Measurements from ENCODE around the gene FGFRL1. TPM values are rescaled to one million over a fixed set of nuclear protein-coding genes. Genes with fewer than 3 reads are reported as not detected.

FGFRL1 gene
- total RNA-seq, 4 donors from 2014 or later, result 9.0 to 19.9 (median 12.0) TPM

DNA sequence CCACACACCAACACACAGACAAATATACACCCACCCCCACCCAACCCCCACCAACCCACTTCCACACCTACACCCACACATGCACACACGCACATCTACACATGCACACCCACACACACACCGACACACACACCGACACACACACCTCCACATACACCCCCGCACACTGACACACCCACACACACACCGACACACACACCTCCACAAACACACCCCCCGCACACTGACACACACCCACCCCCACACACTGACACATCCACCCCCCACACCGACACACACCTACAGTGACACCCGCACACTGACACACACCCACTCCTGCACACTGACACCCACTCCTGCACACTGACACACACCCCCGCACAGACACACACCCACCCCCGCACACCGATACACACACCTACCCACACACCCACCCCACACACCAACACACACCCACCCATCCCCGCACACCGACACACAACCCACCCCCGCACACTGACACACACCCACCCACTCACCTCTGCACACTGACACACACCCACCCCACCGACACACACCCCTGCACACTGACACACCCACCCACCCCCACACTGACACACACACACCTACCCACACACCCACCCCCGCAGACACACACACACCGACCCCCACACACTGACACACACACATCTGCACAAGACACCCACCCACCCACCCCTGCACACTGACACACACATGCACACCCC, 31.1 kb downstream of the FGFRL1 start:
- TF ChIP-seq, protein P1, sequence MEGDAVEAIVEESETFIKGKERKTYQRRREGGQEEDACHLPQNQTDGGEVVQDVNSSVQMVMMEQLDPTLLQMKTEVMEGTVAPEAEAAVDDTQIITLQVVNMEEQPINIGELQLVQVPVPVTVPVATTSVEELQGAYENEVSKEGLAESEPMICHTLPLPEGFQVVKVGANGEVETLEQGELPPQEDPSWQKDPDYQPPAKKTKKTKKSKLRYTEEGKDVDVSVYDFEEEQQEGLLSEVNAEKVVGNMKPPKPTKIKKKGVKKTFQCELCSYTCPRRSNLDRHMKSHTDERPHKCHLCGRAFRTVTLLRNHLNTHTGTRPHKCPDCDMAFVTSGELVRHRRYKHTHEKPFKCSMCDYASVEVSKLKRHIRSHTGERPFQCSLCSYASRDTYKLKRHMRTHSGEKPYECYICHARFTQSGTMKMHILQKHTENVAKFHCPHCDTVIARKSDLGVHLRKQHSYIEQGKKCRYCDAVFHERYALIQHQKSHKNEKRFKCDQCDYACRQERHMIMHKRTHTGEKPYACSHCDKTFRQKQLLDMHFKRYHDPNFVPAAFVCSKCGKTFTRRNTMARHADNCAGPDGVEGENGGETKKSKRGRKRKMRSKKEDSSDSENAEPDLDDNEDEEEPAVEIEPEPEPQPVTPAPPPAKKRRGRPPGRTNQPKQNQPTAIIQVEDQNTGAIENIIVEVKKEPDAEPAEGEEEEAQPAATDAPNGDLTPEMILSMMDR (IDR thresholded peaks at IDR 0.05), result no peak
- TF ChIP-seq POLR2A (IDR thresholded peaks at IDR 0.05) (no peak), POLR2AphosphoS5 (IDR thresholded peaks at IDR 0.05) (no peak), EP300 (IDR thresholded peaks at IDR 0.05) (no peak)
- Histone ChIP-seq H3K27ac (no peak overlapping the region), H3K4me1 (peaks cover 69% of the 10 kb centered on the region), H3K9me3 (no peaks in the 10 kb centered on the region), H3K4me3 (no peak overlapping the region), H3K36me3 (no peaks in the 10 kb centered on the region), H3K27me3 (peaks cover 33% of the 10 kb centered on the region)
- WGBS, result 83% methylated on average over 17 of the region's 17 CpGs
- no peak for DNase-seq (ENCODE audit: low spot score in 2 of 2)

DNA sequence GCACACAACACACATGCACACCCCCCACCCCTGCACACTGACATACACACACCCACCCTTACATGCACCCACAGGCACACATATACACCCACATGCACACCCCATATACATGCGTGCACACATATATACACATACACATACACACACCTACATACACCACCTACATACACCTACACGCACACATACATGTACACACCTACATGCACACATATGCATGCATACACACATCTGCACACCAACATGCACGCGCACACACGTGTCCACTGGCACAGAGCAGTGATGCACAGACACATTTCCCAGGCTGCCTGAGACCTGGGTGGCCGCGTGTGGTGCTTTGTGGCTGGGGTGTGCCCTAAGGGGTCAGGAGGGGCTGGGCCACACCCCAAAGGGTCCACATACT, 31.7 kb downstream of the FGFRL1 start:
- DNase-seq (ENCODE audit: low spot score in 2 of 2), result no peak
- Histone ChIP-seq H3K27ac (no peak overlapping the region), H3K36me3 (no peaks in the 10 kb centered on the region), H3K27me3 (peaks cover 33% of the 10 kb centered on the region), H3K4me1 (peaks cover 69% of the 10 kb centered on the region), H3K9me3 (no peaks in the 10 kb centered on the region), H3K4me3 (no peak overlapping the region)
- WGBS, result 55% methylated on average over 2 of the region's 7 CpGs
- no peak for TF ChIP-seq EP300 (IDR thresholded peaks at IDR 0.05)
- TF ChIP-seq, protein P1 (IDR thresholded peaks at IDR 0.05), result no peak
- TF ChIP-seq POLR2A (IDR thresholded peaks at IDR 0.05), result no peak
- TF ChIP-seq POLR2AphosphoS5 (IDR thresholded peaks at IDR 0.05), result no peak

DNA sequence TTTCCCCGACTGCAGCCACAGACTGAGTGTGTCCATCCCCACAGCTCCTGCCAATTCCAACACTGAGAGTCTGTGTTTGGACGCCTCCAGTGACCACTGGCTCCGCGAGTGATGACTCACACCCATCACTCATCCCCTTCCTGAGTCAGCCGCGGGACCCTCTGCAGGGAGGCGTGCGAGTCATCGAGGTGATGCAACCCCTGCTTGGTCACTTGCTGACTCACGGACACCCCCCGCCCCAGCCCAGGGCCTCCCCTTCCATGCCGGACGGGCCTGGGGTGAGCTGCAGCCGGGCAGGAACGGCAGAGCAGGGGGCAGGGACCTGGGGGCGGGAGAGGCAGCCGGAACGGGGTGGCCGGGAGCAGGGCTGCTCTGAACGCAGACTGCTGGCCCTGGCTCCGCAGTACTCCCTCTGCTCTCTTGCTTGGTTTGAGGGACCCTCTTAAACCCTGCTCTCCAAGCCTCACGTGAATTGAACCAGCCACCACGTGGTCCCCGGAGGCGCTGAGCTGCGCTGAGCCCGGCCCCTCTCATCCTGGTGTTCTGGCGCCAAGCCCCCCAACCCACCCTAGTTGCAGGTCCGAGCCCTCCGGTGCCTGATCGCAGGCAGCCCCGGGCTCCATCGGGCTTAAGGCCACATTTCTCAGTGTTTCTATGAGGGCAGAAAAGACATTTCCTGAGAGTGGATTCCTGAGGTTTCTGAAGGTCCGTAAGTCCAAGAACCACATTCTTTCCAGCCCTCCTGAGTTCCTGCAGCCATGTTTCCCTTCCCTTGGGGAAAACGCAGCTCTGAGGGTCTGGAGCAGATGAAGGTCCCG, 32.4 kb downstream of the FGFRL1 start:
- peaks cover 37% of the 10 kb centered on the region for H3K27me3 ChIP-seq
- H3K9me3 ChIP-seq, result no peaks in the 10 kb centered on the region
- H3K36me3 ChIP-seq, result no peaks in the 10 kb centered on the region
- H3K4me1 ChIP-seq, result peaks cover 69% of the 10 kb centered on the region
- DNase-seq (ENCODE audit: low spot score in 2 of 2), result peak; percentile 95
- peak overlapping the region; percentile 12 for H3K27ac ChIP-seq
- TF ChIP-seq POLR2AphosphoS5 (IDR thresholded peaks at IDR 0.05), result peak; percentile 43 to 84 (median 50)
- TF ChIP-seq, protein P1 (IDR thresholded peaks at IDR 0.05), result no peak
- no peak overlapping the region for H3K4me3 ChIP-seq
- WGBS, result 25% methylated on average over 27 of the region's 36 CpGs

- H3K9me3 ChIP-seq, result no peaks in the 10 kb centered on the region
- H3K27ac ChIP-seq, result peak overlapping the region; percentile 12
- peaks cover 61% of the 10 kb centered on the region for H3K4me1 ChIP-seq
- no peak overlapping the region for H3K4me3 ChIP-seq
- TF ChIP-seq POLR2A (IDR thresholded peaks at IDR 0.05) (no peak), POLR2AphosphoS5 (IDR thresholded peaks at IDR 0.05) (no peak), EP300 (IDR thresholded peaks at IDR 0.05) (no peak)
- TF ChIP-seq, protein P1 (IDR thresholded peaks at IDR 0.05), result no peak
- H3K27me3 ChIP-seq, result peaks cover 42% of the 10 kb centered on the region
- DNase-seq (ENCODE audit: low spot score in 2 of 2), result no peak
- no peaks in the 10 kb centered on the region for H3K36me3 ChIP-seq
- WGBS, result 89% methylated on average over 7 of the region's 12 CpGs
These were observed 33.2 kb downstream of the FGFRL1 start for GRCh38 chr4:1044469-1045192.

GRCh38 chr4:1045193-1045594, 33.8 kb downstream of the FGFRL1 start:
- no peaks in the 10 kb centered on the region for H3K9me3 ChIP-seq
- DNase-seq (ENCODE audit: low spot score in 2 of 2), result no peak
- TF ChIP-seq EP300 (IDR thresholded peaks at IDR 0.05) (no peak), POLR2AphosphoS5 (IDR thresholded peaks at IDR 0.05) (no peak), POLR2A (IDR thresholded peaks at IDR 0.05) (no peak)
- TF ChIP-seq, protein P1 (IDR thresholded peaks at IDR 0.05), result no peak
- H3K4me3 ChIP-seq, result no peak overlapping the region
- H3K4me1 ChIP-seq, result peaks cover 55% of the 10 kb centered on the region
- no peaks in the 10 kb centered on the region for H3K36me3 ChIP-seq
- 30% methylated on average over 2 of the region's 14 CpGs for WGBS
- H3K27ac ChIP-seq, result no peak overlapping the region
- peaks cover 48% of the 10 kb centered on the region for H3K27me3 ChIP-seq
